K562 (cell line): ENCODE results near the gene CCDC88C. TPM values are rescaled to one million over a fixed set of nuclear protein-coding genes. Genes with fewer than 3 reads are reported as not detected.

Experiments
- ATAC-seq: fragments of 200-7000 bp; cut with Tn5 transposase; 3 replicates; pipeline ENCODE4 v1.9.1; 2020; ENCODE audit warnings: moderate library complexity
- BruUV-seq: library from RNA; stranded (reverse); fragments of 400-500 nt; replicated peaks from 2 replicates; lab custom pipeline; 2021; lab: Mats Ljungman, UMichigan
- CTCF ChIA-PET: fragments of 300-600 bp; formaldehyde crosslinking; extraction: SDS; loops from one replicate; lab custom pipeline; 2021; ENCODE audit warnings: low intra/inter-chr PET ratio; lab: Yijun Ruan, JAX
- POLR2A ChIA-PET: fragments of 300-600, 350-650 bp; sonication (Branson Sonifier 250); formaldehyde crosslinking; extraction: SDS; loops from one replicate; lab custom pipeline; 2021; ENCODE audit warnings: antibody characterized with exemption, inconsistent platforms; lab: Yijun Ruan, JAX
- DNase-seq, 4 experiments: peaks; one replicate each; pipeline versions ENCODE4 v3.0.0 to v3.0.0-alpha.2; 2011 to 2018; ENCODE audit warnings: low spot score in 3 of 4, mixed read lengths in 3 of 4; ENCODE audit errors: extremely low read depth in 1 of 4
- FAIRE-seq: peaks from 2 replicates; lab custom pipeline; 2011; peaks lifted over from hg19 to GRCh38; lab: Jason Lieb, UNC
- H2AFZ ChIP-seq: 2 replicates; pipeline ENCODE4 v1.6.0; 2011; ENCODE audit warnings: low read depth, low read length, control low read depth, inconsistent platforms
- H3K27ac ChIP-seq: fragments of 200-600 bp; 3 replicates; pipeline ENCODE4 v1.8.0; 2011; ENCODE audit warnings: low read depth, mild to moderate bottlenecking, control low read depth, inconsistent platforms, low read length, moderate library complexity, mixed read lengths; ENCODE audit errors: extremely low read depth
- H3K27me3 ChIP-seq, 2 experiments: fragments of 300-600 bp in 1 of 2; 2 replicates in 1 of 2; 3 replicates in 1 of 2; pipeline versions ENCODE4 v1.6.0 to v1.8.0; 2011; ENCODE audit warnings: inconsistent platforms in 2 of 2, low read length in 2 of 2, mild to moderate bottlenecking in 1 of 2, mixed read lengths in 1 of 2, moderate library complexity in 1 of 2; ENCODE audit not compliant: control insufficient read depth in 2 of 2, insufficient read depth in 2 of 2
- H3K36me3 ChIP-seq: fragments of 300-600 bp; 3 replicates; pipeline ENCODE4 v1.8.0; 2011; ENCODE audit warnings: mild to moderate bottlenecking, low read length, inconsistent platforms; ENCODE audit not compliant: control insufficient read depth, insufficient read depth
- H3K4me1 ChIP-seq, 2 experiments: fragments of 200-600 bp in 1 of 2; replicated peaks in 1 of 2; 2 replicates in 1 of 2; 3 replicates in 1 of 2; pipeline versions ENCODE4 v1.5.1 to v1.8.0; 2011; ENCODE audit warnings: inconsistent platforms in 2 of 2, low read length in 2 of 2, mild to moderate bottlenecking in 1 of 2, mixed read lengths in 1 of 2, moderate library complexity in 1 of 2; ENCODE audit not compliant: control insufficient read depth in 2 of 2, insufficient read depth in 2 of 2
- H3K4me2 ChIP-seq: 2 replicates; pipeline ENCODE4 v1.6.1; 2011; ENCODE audit warnings: low read length, control low read depth, inconsistent platforms, mixed read lengths; ENCODE audit not compliant: insufficient read depth
- H3K4me3 ChIP-seq: fragments of 200-600 bp; sonication (generic), shearing (Covaris generic); 2 replicates; pipeline ENCODE4 v1.5.1; 2016; ENCODE audit warnings: control low read depth, inconsistent platforms
- H3K79me2 ChIP-seq: fragments of 200-600 bp; 3 replicates; pipeline ENCODE4 v1.8.0; 2011; ENCODE audit warnings: low read length, inconsistent platforms; ENCODE audit not compliant: control insufficient read depth, insufficient read depth
- H3K9ac ChIP-seq, 2 experiments: 2 replicates each; pipeline versions ENCODE4 v1.6.0 to v1.6.1; 2011; ENCODE audit warnings: low read depth in 2 of 2, low read length in 2 of 2, control low read depth in 1 of 2, inconsistent platforms in 1 of 2, mild to moderate bottlenecking in 1 of 2, mixed read lengths in 1 of 2; ENCODE audit not compliant: insufficient read depth in 1 of 2
- H3K9me1 ChIP-seq: one replicate; pipeline ENCODE4 v1.6.0; 2011; ENCODE audit warnings: inconsistent platforms, mild to moderate bottlenecking, low read length, moderate library complexity; ENCODE audit not compliant: control insufficient read depth, insufficient read depth
- H3K9me3 ChIP-seq: replicated peaks from 2 replicates; pipeline ENCODE4 v1.5.1; 2011; ENCODE audit warnings: low read depth, low read length, inconsistent platforms; ENCODE audit not compliant: control insufficient read depth, insufficient read depth
- H4K20me1 ChIP-seq: replicated peaks from 2 replicates; pipeline ENCODE4 v1.6.1; 2011; ENCODE audit warnings: low read length, inconsistent platforms, mixed read lengths; ENCODE audit not compliant: control insufficient read depth, insufficient read depth
- BACH1 ChIP-seq: fragments of 200-800 bp; sonication (Bioruptor generic); IDR thresholded peaks from 2 replicates; pipeline ENCODE4 v1.6.1; 2016; ENCODE audit warnings: missing genetic modification characterization, missing compliant biosample characterization
- CBX3 ChIP-seq, 2 experiments: IDR thresholded peaks; 1 replicate in 1 of 2; 2 replicates in 1 of 2; pipeline ENCODE4 v1.6.1; 2012; ENCODE audit warnings: inconsistent platforms in 2 of 2, low read length in 2 of 2, borderline replicate concordance in 1 of 2, control low read depth in 1 of 2
- ETV5 ChIP-seq: sonication (generic); formaldehyde crosslinking; IDR thresholded peaks from 2 replicates; pipeline ENCODE4 v1.4.0; 2020; ENCODE audit warnings: low read depth, mild to moderate bottlenecking, missing genetic modification reagents
- GATA2 ChIP-seq: sonication (generic); formaldehyde crosslinking; IDR thresholded peaks from 2 replicates; pipeline ENCODE4 v1.4.0; 2020; ENCODE audit warnings: mild to moderate bottlenecking, missing genetic modification reagents
- HMG20A ChIP-seq: fragments of 450-650 bp; formaldehyde crosslinking; conservative IDR thresholded peaks from 2 replicates; pipeline ENCODE4 v1.4.0; 2020; ENCODE audit warnings: mild to moderate bottlenecking, mixed read lengths
- JUNB ChIP-seq: fragments of 450-650 bp; formaldehyde crosslinking; conservative IDR thresholded peaks from 2 replicates; pipeline ENCODE4 v1.4.0; 2020; ENCODE audit warnings: mild to moderate bottlenecking
- KLF16 ChIP-seq: IDR thresholded peaks from 2 replicates; pipeline ENCODE4 v1.6.1; 2016; ENCODE audit warnings: antibody characterized with exemption
- LCOR ChIP-seq: sonication (generic); formaldehyde crosslinking; IDR thresholded peaks from 2 replicates; pipeline ENCODE4 v1.8.0; 2022; ENCODE audit warnings: mild to moderate bottlenecking, missing genetic modification reagents
- PCBP2 ChIP-seq: fragments of 200-400 bp; formaldehyde crosslinking; IDR thresholded peaks from 2 replicates; pipeline ENCODE4 v1.6.1; 2018; ENCODE audit warnings: low read length, low read depth, mild to moderate bottlenecking, moderate library complexity; ENCODE audit not compliant: poor library complexity, severe bottlenecking
- SMARCA4 ChIP-seq: fragments of 450-650 bp; IDR thresholded peaks from 2 replicates; pipeline ENCODE4 v1.6.1; 2016
- TCF7L2 ChIP-seq: fragments of 150-350 bp; IDR thresholded peaks from 2 replicates; pipeline ENCODE4 v1.6.1; 2016; ENCODE audit warnings: low read depth, mild to moderate bottlenecking, low read length, moderate library complexity
- TSC22D4 ChIP-seq: fragments of 450-650 bp; IDR thresholded peaks from 2 replicates; pipeline ENCODE4 v1.6.1; 2016; ENCODE audit warnings: missing genetic modification characterization, missing biosample characterization, control low read depth
- WGBS: fragments of 100-300 bp; shearing (Covaris generic); methylation state at CpG from one replicate; pipeline ENCODE4 v1.1.6; 2016; ENCODE audit warnings: low coverage, mixed read lengths; ENCODE audit not compliant: insufficient coverage; ENCODE audit errors: missing lambda C conversion rate; 5-methylcytosine and 5-hydroxymethylcytosine counted together
- in situ Hi-C: fragments of 300-500 bp; cut with MboI; formaldehyde crosslinking; loops from 4 replicates; pipeline ENCODE4 v1.15.0; 2018; ENCODE audit warnings: inconsistent platforms, mixed read lengths
- intact Hi-C: fragments of 100-400 bp; cut with micrococcal nuclease; formaldehyde crosslinking; loops from 2 replicates; pipeline ENCODE4 v1.14.2; 2022
- polyA plus RNA-seq, 8 experiments: library from polyadenylated mRNA; depleted of rRNA in 4 of 8; stranded (reverse) in 5 of 8; unstranded in 3 of 8; fragments of >200 nt; fragmentation: Nextera tagmentation in 2 of 8; fragmentation: Illumina TruSeq in 1 of 8; extraction: Ambion mirVana in 2 of 8; extraction: Trizol in 1 of 8; gene quantifications; 2 replicates each; pipeline versions ENCODE4 v1.2.1 to v1.2.3, GENCODE V29; 2011 to 2014; ENCODE audit warnings: inconsistent platforms in 1 of 8, missing spikeins in 1 of 8
- total RNA-seq, 7 experiments: library from RNA; depleted of rRNA in 6 of 7; stranded (reverse); fragments of >200 nt in 6 of 7; fragmentation: Illumina TruSeq in 2 of 7; extraction: Trizol in 2 of 7; gene quantifications; 2 replicates each; pipeline versions ENCODE4 v1.2.1 to v1.2.3, GENCODE V29; 2011 to 2021; ENCODE audit warnings: low replicate concordance in 1 of 7
- TF ChIP-seq, protein P1 (sequence below): fragments of 250-450 bp; sonication (Bioruptor Pico); IDR thresholded peaks from 2 replicates; pipeline ENCODE4 v1.4.0; 2020; ENCODE audit warnings: borderline replicate concordance
- TF ChIP-seq, protein P2 (sequence below): fragments of 250-450 bp; sonication (Bioruptor Pico); IDR thresholded peaks from 2 replicates; pipeline ENCODE4 v1.8.0; 2022; ENCODE audit warnings: inconsistent platforms, mild to moderate bottlenecking, moderate library complexity, borderline replicate concordance
- TF ChIP-seq, protein P3 (sequence below): fragments of 250-450 bp; sonication (Bioruptor Pico); IDR thresholded peaks from 2 replicates; pipeline ENCODE4 v1.9.0; 2021; ENCODE audit warnings: mild to moderate bottlenecking
- TF ChIP-seq, protein P4 (sequence below): sonication (generic); formaldehyde crosslinking; IDR thresholded peaks from 2 replicates; pipeline ENCODE4 v1.8.1; 2022; ENCODE audit warnings: missing genetic modification reagents

The CCDC88C gene
- total and polyA plus RNA-seq, 9 of the 15 experiments (the other 6 are each of a cell fraction or from before 2014, with no cell fraction given): 0.62 to 22.5 (median 10.7) TPM

DNA sequence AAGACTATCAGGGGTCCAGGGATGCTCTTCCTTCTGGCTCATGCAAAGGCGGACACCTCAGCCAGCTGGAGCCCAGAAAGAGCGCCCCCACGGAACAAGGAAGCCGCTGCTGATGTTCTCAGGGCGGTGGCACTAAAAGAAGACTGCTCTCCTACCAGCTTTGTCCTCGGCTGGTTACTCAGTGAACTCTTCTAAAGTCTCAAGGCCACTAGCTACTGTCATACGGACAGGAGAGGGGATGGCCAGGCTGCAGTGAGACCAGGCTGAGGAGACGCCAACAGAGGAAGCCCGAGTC, 59.6 kb downstream of the CCDC88C start:
- no peak for DNase-seq
- Histone ChIP-seq H3K9me3 (no peaks in the 10 kb centered on the region), H3K27ac (no peak overlapping the region), H4K20me1 (peaks cover 7% of the 10 kb centered on the region; the same call in 1 of the 2 replicates), H3K27me3 (no peaks in the 10 kb centered on the region), H3K36me3 (peaks cover 6% of the 10 kb centered on the region; the same call in 1 of the 3 replicates), H3K4me2 (no peak overlapping the region), H3K9ac (no peak overlapping the region), H3K4me1 (peaks cover 0 to 7% of the 10 kb centered on the region in 2 experiments; a peak in 3 of 5 replicates), H3K4me3 (no peak overlapping the region), H3K9me1 (no peaks in the 10 kb centered on the region), H2AFZ (no peak overlapping the region), H3K79me2 (peaks cover 3% of the 10 kb centered on the region; the same call in 1 of the 3 replicates)
- ATAC-seq: no peak
- in situ Hi-C loops (no loop called here), intact Hi-C loops (no loop called here)
- POLR2A ChIA-PET: no interaction called here
- no peak for TF ChIP-seq BACH1 (tag)
- no peak for TF ChIP-seq ETV5 (CRISPR knock-in tag)
- no peak for TF ChIP-seq SMARCA4
- TF ChIP-seq, protein P1, sequence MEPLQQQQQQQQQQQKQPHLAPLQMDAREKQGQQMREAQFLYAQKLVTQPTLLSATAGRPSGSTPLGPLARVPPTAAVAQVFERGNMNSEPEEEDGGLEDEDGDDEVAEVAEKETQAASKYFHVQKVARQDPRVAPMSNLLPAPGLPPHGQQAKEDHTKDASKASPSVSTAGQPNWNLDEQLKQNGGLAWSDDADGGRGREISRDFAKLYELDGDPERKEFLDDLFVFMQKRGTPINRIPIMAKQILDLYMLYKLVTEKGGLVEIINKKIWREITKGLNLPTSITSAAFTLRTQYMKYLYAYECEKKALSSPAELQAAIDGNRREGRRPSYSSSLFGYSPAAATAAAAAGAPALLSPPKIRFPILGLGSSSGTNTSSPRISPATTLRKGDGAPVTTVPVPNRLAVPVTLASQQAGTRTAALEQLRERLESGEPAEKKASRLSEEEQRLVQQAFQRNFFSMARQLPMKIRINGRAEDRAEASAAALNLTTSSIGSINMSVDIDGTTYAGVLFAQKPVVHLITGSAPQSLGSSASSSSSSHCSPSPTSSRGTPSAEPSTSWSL: no peak
- TF ChIP-seq GATA2 (CRISPR knock-in tag): no peak
- no peak for TF ChIP-seq CBX3 (IDR thresholded peaks at IDR 0.05; ENCODE audit: borderline replicate concordance in 1 of 2, low read length in 2 of 2)
- TF ChIP-seq TSC22D4 (tag): no peak
- no peak for TF ChIP-seq KLF16
- no peak for TF ChIP-seq PCBP2
- no peak for TF ChIP-seq JUNB (CRISPR knock-in tag)
- TF ChIP-seq, protein P2, sequence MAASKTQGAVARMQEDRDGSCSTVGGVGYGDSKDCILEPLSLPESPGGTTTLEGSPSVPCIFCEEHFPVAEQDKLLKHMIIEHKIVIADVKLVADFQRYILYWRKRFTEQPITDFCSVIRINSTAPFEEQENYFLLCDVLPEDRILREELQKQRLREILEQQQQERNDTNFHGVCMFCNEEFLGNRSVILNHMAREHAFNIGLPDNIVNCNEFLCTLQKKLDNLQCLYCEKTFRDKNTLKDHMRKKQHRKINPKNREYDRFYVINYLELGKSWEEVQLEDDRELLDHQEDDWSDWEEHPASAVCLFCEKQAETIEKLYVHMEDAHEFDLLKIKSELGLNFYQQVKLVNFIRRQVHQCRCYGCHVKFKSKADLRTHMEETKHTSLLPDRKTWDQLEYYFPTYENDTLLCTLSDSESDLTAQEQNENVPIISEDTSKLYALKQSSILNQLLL (CRISPR knock-in tag): no peak
- TF ChIP-seq, protein P3, sequence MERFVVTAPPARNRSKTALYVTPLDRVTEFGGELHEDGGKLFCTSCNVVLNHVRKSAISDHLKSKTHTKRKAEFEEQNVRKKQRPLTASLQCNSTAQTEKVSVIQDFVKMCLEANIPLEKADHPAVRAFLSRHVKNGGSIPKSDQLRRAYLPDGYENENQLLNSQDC: no peak
- TF ChIP-seq, protein P4, sequence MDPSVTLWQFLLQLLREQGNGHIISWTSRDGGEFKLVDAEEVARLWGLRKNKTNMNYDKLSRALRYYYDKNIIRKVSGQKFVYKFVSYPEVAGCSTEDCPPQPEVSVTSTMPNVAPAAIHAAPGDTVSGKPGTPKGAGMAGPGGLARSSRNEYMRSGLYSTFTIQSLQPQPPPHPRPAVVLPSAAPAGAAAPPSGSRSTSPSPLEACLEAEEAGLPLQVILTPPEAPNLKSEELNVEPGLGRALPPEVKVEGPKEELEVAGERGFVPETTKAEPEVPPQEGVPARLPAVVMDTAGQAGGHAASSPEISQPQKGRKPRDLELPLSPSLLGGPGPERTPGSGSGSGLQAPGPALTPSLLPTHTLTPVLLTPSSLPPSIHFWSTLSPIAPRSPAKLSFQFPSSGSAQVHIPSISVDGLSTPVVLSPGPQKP (CRISPR knock-in tag): no peak
- TF ChIP-seq TCF7L2: no peak
- TF ChIP-seq HMG20A (CRISPR knock-in tag): no peak
- TF ChIP-seq LCOR: no peak
- CTCF ChIA-PET: no interaction called here
- BruUV-seq: no TSS peak
- FAIRE-seq: no peak
- 90% methylated on average over 5 of the region's 9 CpGs for WGBS
